CD4-positive, alpha-beta T cell (primary cell): ENCODE results near the gene NMNAT2. TPM values are rescaled to one million over a fixed set of nuclear protein-coding genes. Genes with fewer than 3 reads are reported as not detected.

Experiments
- ATAC-seq: fragments of 200-7000 bp; cut with Tn5 transposase; one replicate; pipeline ENCODE4 v1.10.0; 2022; ENCODE audit warnings: mild to moderate bottlenecking; ENCODE audit not compliant: poor library complexity
- CTCF ChIA-PET: fragments of 350-600 bp; sonication (Branson Sonifier 250); formaldehyde crosslinking; loops from one replicate; lab custom pipeline; 2021; ENCODE audit warnings: antibody characterized with exemption, inconsistent platforms; lab: Charles Lee
- POLR2A ChIA-PET: fragments of 350-600 bp; sonication (Branson Sonifier 250); formaldehyde crosslinking; loops from one replicate; lab custom pipeline; 2021; ENCODE audit warnings: antibody characterized with exemption, inconsistent platforms; lab: Charles Lee
- DNase-seq, 14 experiments: peaks; one replicate each; pipeline ENCODE4 v3.0.0-alpha.2; 2013 to 2020; ENCODE audit warnings: mixed read lengths in 2 of 14
- H3K27ac ChIP-seq, 2 donors: one replicate each; pipeline versions ENCODE4 v1.5.1 to v1.7.0; 2013; ENCODE audit warnings: low read length in 2 of 2, low read depth in 1 of 2, mild to moderate bottlenecking in 1 of 2
- H3K27me3 ChIP-seq, 2 experiments: 1 replicate in 1 of 2; 2 replicates in 1 of 2; pipeline versions ENCODE4 v1.6.1 to v1.7.0; 2013; ENCODE audit warnings: low read length in 2 of 2, control low read depth in 1 of 2, mild to moderate bottlenecking in 1 of 2, moderate library complexity in 1 of 2; ENCODE audit not compliant: insufficient read depth in 2 of 2, control insufficient read depth in 1 of 2
- H3K36me3 ChIP-seq: one replicate; pipeline ENCODE4 v1.6.1; 2013; ENCODE audit warnings: low read length, control low read depth; ENCODE audit not compliant: insufficient read depth
- H3K4me1 ChIP-seq: one replicate; pipeline ENCODE4 v1.6.1; 2013; ENCODE audit warnings: low read length, control low read depth; ENCODE audit not compliant: insufficient read depth
- H3K4me3 ChIP-seq: one replicate; pipeline ENCODE4 v1.5.1; 2013; ENCODE audit warnings: mild to moderate bottlenecking, low read length, moderate library complexity
- H3K9me3 ChIP-seq, 2 experiments: 1 replicate in 1 of 2; 2 replicates in 1 of 2; pipeline versions ENCODE4 v1.6.1 to v1.7.0; 2013; ENCODE audit warnings: low read length in 2 of 2, mild to moderate bottlenecking in 2 of 2, control low read depth in 1 of 2, moderate library complexity in 1 of 2; ENCODE audit not compliant: control insufficient read depth in 1 of 2, insufficient read depth in 1 of 2
- H3K27ac Mint-ChIP-seq: one replicate; pipeline ENCODE4 v1.8.0; 2020; ENCODE audit warnings: mixed read lengths
- H3K27me3 Mint-ChIP-seq: one replicate; pipeline ENCODE4 v1.8.0; 2021; ENCODE audit warnings: mixed read lengths
- H3K36me3 Mint-ChIP-seq: one replicate; pipeline ENCODE4 v1.8.0; 2021; ENCODE audit warnings: low read depth, mixed read lengths
- H3K4me1 Mint-ChIP-seq: one replicate; pipeline ENCODE4 v1.8.0; 2021; ENCODE audit warnings: low read depth, mixed read lengths
- H3K4me3 Mint-ChIP-seq: one replicate; pipeline ENCODE4 v1.8.0; 2020; ENCODE audit warnings: mild to moderate bottlenecking, mixed read lengths
- H3K9me3 Mint-ChIP-seq: one replicate; pipeline ENCODE4 v1.8.0; 2020; ENCODE audit warnings: mixed read lengths
- intact Hi-C, 2 experiments: fragments of 100-400 bp; cut with DNase I in 1 of 2; cut with micrococcal nuclease in 1 of 2; formaldehyde crosslinking; loops; one replicate each; pipeline versions ENCODE4 v1.15.1 to v1.9.0; 2023 to 2025; cut with DNase I, micrococcal nuclease
- total RNA-seq, 174 experiments: library from RNA in 2 of 174; stranded (reverse) in 2 of 174; gene quantifications; one replicate each; pipeline ENCODE4 v1.2.3 and lab custom pipeline; 2021 to 2026
- TF ChIP-seq, protein P1 (sequence below): fragments of 200-600 bp; IDR thresholded peaks from one replicate; pipeline ENCODE4 v1.8.0; 2022; ENCODE audit warnings: antibody characterized with exemption, mild to moderate bottlenecking

NMNAT2 gene
- total RNA-seq, 2 experiments from 2014 or later = not detected

- TF ChIP-seq, protein P1, sequence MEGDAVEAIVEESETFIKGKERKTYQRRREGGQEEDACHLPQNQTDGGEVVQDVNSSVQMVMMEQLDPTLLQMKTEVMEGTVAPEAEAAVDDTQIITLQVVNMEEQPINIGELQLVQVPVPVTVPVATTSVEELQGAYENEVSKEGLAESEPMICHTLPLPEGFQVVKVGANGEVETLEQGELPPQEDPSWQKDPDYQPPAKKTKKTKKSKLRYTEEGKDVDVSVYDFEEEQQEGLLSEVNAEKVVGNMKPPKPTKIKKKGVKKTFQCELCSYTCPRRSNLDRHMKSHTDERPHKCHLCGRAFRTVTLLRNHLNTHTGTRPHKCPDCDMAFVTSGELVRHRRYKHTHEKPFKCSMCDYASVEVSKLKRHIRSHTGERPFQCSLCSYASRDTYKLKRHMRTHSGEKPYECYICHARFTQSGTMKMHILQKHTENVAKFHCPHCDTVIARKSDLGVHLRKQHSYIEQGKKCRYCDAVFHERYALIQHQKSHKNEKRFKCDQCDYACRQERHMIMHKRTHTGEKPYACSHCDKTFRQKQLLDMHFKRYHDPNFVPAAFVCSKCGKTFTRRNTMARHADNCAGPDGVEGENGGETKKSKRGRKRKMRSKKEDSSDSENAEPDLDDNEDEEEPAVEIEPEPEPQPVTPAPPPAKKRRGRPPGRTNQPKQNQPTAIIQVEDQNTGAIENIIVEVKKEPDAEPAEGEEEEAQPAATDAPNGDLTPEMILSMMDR = no peak
- no peaks in the 10 kb centered on the region for H3K9me3 ChIP-seq
- no peak overlapping the region for H3K27ac ChIP-seq
- H3K4me3 Mint-ChIP-seq = no peak overlapping the region
- H3K9me3 Mint-ChIP-seq = no peaks in the 10 kb centered on the region
- DNase-seq (no peak), ATAC-seq (no peak)
- H3K4me3 ChIP-seq = no peak overlapping the region
- H3K4me1 Mint-ChIP-seq = no peaks in the 10 kb centered on the region
- H3K4me1 ChIP-seq = no peaks in the 10 kb centered on the region
- peaks cover 5% of the 10 kb centered on the region in 2 experiments for H3K27me3 ChIP-seq
- H3K36me3 ChIP-seq = no peaks in the 10 kb centered on the region
- peaks cover 19% of the 10 kb centered on the region for H3K27me3 Mint-ChIP-seq
- no peak overlapping the region for H3K27ac Mint-ChIP-seq
- H3K36me3 Mint-ChIP-seq = no peaks in the 10 kb centered on the region
- CTCF ChIA-PET = no interaction called here
- POLR2A ChIA-PET = no interaction called here
- intact Hi-C loops = no loop called here
These were observed 62.4 kb downstream of the NMNAT2 start for GRCh38 chr1:183355797-183356196.

DNA sequence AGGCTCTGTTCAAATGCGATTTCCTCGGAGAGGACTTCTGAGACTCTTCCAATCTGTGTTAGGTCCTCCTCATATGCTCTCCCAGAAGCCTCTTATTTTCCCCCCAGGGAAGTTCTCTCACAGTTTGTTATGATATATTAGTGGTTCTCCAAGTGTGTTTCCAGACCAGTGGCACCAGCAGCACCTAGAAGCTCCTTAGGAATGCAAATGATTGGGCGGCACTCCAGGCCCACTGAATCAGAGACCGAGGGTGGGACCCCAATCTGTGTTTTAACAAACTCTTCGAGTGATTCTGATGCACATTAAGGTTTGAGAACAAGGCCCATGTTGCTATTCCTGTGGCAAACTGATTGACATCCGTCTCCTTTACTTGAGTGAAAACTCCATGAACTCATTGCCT, 63.0 kb downstream of the NMNAT2 start:
- Mint-ChIP-seq H3K9me3 (no peaks in the 10 kb centered on the region), H3K36me3 (no peaks in the 10 kb centered on the region), H3K27ac (no peak overlapping the region), H3K4me1 (no peaks in the 10 kb centered on the region), H3K4me3 (no peak overlapping the region), H3K27me3 (peaks cover 17% of the 10 kb centered on the region)
- Histone ChIP-seq H3K4me1 (no peaks in the 10 kb centered on the region), H3K4me3 (no peak overlapping the region), H3K36me3 (no peaks in the 10 kb centered on the region), H3K27me3 (peaks cover 3 to 5% of the 10 kb centered on the region in 2 experiments), H3K27ac (no peak overlapping the region), H3K9me3 (no peaks in the 10 kb centered on the region)
- TF ChIP-seq, protein P1 = no peak
- intact Hi-C loops = no loop called here
- POLR2A ChIA-PET = no interaction called here
- DNase-seq = no peak
- CTCF ChIA-PET = no interaction called here
- ATAC-seq = no peak

DNA sequence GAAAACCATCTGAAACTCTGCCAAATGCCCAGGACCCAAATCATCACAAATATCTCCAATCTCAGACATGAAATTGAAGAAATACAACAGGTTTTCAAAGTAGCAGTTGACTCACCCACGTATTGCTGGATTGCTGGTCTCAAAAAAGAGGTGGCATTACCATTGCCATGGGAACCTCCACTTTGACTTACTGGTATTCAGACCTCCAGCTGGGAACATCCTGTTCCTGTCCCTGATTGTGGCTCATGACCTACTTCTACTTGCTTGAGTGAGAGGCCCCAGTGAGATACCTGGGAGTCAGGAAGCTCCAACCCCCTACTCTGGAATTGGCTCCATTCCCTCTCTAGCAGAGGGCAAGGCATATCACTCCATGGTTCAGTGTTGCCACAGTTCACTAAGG, 64.6 kb downstream of the NMNAT2 start:
- Mint-ChIP-seq H3K4me1 (no peaks in the 10 kb centered on the region), H3K36me3 (no peaks in the 10 kb centered on the region)
- POLR2A ChIA-PET = no interaction called here

More for the DNA sequence above, 64.6 kb downstream of the NMNAT2 start:
- no peaks in the 10 kb centered on the region for H3K36me3 ChIP-seq
- ATAC-seq (no peak), DNase-seq (no peak)
- no peaks in the 10 kb centered on the region for H3K9me3 ChIP-seq
- no peak overlapping the region for H3K4me3 ChIP-seq
- H3K9me3 Mint-ChIP-seq = no peaks in the 10 kb centered on the region
- H3K27me3 Mint-ChIP-seq = peaks cover 17% of the 10 kb centered on the region
- H3K27ac ChIP-seq = no peak overlapping the region
- TF ChIP-seq, protein P1 = no peak
- H3K4me1 ChIP-seq = no peaks in the 10 kb centered on the region
- no peak overlapping the region for H3K27ac Mint-ChIP-seq
- H3K27me3 ChIP-seq = no peaks in the 10 kb centered on the region
- CTCF ChIA-PET = no interaction called here
- no peak overlapping the region for H3K4me3 Mint-ChIP-seq
- intact Hi-C loops = no loop called here
